ENCODE data around the gene ABCC4. TPM values are rescaled to one million over a fixed set of nuclear protein-coding genes. Genes with fewer than 3 reads are reported as not detected.

The ABCC4 gene
- total and polyA plus RNA-seq, 8 donors = 24.7 to 60.9 (median 43.1) TPM

DNA sequence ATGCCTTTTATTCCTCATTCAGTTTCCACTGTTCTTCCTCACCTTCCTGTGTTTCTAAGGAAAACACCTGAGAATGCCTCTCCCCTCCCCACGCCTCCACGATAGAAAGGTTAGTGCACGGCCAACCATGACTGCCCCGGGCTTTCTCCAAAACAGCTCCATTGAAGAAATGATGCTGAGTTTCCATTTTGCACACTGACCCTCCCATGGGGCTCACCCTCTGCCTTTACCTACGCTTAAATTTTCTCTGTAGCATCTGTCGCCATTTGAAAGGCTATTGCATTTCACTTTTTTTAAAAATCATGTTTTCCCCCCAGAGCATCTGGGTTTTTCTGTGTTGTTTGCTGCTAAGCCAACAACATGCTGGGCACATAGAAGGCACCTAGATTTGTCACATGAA is 48.2 kb downstream of the ABCC4 start:
- H3K4me3 ChIP-seq = no peak overlapping the region
- H3K9me3 ChIP-seq = no peaks in the 10 kb centered on the region
- H3K36me3 ChIP-seq = no peaks in the 10 kb centered on the region
- DNase-seq (no peak), ATAC-seq (no peak)
- no peak overlapping the region for H3K27ac ChIP-seq
- H3K27me3 ChIP-seq = no peaks in the 10 kb centered on the region
- intact Hi-C loops (cut with DNase I) = no loop called here
- H3K4me1 ChIP-seq = no peaks in the 10 kb centered on the region
- TF ChIP-seq, protein P1, sequence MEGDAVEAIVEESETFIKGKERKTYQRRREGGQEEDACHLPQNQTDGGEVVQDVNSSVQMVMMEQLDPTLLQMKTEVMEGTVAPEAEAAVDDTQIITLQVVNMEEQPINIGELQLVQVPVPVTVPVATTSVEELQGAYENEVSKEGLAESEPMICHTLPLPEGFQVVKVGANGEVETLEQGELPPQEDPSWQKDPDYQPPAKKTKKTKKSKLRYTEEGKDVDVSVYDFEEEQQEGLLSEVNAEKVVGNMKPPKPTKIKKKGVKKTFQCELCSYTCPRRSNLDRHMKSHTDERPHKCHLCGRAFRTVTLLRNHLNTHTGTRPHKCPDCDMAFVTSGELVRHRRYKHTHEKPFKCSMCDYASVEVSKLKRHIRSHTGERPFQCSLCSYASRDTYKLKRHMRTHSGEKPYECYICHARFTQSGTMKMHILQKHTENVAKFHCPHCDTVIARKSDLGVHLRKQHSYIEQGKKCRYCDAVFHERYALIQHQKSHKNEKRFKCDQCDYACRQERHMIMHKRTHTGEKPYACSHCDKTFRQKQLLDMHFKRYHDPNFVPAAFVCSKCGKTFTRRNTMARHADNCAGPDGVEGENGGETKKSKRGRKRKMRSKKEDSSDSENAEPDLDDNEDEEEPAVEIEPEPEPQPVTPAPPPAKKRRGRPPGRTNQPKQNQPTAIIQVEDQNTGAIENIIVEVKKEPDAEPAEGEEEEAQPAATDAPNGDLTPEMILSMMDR (IDR thresholded peaks at IDR 0.05) = no peak

DNA sequence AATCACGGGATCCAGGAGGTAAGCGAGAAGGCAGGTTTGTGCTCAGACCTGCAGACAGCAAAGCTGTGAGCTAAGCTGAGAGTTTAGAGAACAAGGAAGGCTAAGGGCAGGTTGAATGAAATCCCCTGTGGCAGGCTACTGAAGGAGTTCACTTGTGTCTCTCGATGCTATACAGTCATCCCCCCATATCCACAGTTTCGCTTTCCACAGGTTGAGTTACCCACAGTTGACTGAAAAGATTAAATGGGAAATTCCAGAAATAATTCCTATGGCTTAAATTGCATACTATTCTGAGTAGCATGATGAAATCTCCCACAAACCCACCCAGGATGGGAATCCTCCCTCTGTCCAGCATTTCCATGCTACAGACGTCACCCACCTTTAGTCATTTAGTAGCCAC is 49.6 kb downstream of the ABCC4 start:
- Histone ChIP-seq H3K27me3 (no peaks in the 10 kb centered on the region), H3K4me1 (peaks cover 0 to 6% of the 10 kb centered on the region in 2 donors), H3K9me3 (no peaks in the 10 kb centered on the region), H3K36me3 (no peaks in the 10 kb centered on the region), H3K4me3 (no peak overlapping the region), H3K27ac (no peak overlapping the region)
- ATAC-seq = no peak
- intact Hi-C loops (cut with DNase I) = no loop called here
- DNase-seq = no peak
- TF ChIP-seq, protein P1 (IDR thresholded peaks at IDR 0.05) = no peak

DNA sequence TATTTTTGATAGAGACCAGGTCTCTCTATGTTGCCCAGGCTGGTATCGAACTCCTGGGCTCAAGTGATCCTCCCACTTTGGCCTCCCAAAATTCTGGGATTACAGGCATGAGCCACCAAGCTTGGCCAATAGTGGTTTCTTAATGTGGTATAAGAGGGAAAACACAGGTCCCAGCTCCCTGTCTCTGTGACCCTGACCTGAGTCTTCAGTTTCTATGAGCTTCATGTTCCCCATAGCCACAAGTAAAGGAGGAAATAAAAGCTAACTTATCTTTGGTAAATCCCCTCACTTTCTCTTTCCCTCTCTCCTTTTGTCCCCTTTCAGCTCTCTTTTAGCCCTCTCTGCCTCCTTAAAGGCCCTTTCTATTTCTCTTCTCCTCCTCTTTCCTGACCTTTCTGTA is 50.3 kb downstream of the ABCC4 start:
- ATAC-seq = no peak
- peaks cover 0 to 7% of the 10 kb centered on the region in 2 donors for H3K4me1 ChIP-seq
- H3K27ac ChIP-seq = no peak overlapping the region
- DNase-seq = no peak
- TF ChIP-seq, protein P1 (IDR thresholded peaks at IDR 0.05) = no peak
- no peaks in the 10 kb centered on the region for H3K27me3 ChIP-seq
- H3K4me3 ChIP-seq = no peak overlapping the region
- H3K9me3 ChIP-seq = no peaks in the 10 kb centered on the region
- intact Hi-C loops (cut with DNase I) = no loop called here
- peaks cover 0 to 3% of the 10 kb centered on the region in 2 donors for H3K36me3 ChIP-seq

DNA sequence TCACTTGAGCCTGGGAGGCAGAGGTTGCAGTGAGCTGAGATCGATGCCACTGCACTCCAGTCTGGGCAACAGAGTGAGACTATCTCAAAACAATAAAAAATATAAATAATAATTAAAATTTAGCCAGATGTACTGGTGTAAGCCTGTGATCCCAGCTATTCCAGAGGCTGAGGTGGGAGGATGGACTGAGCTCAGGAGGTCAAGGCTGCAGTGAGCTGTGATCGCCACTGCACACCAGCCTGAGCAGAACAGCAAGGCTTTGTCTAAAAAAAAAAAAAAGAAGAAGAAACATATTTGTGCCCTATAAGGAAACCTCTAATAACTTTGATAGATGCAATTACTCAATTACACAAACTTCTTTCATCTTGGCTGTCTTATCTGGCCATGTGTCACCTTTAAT is 52.3 kb downstream of the ABCC4 start:
- TF ChIP-seq, protein P1 (IDR thresholded peaks at IDR 0.05) = no peak
- Histone ChIP-seq H3K4me3 (no peak overlapping the region), H3K4me1 (peaks cover 0 to 7% of the 10 kb centered on the region in 2 donors), H3K27me3 (no peaks in the 10 kb centered on the region), H3K9me3 (no peaks in the 10 kb centered on the region), H3K36me3 (peaks cover 0 to 4% of the 10 kb centered on the region in 2 donors), H3K27ac (no peak overlapping the region)
- ATAC-seq (no peak), DNase-seq (no peak)
- intact Hi-C loops (cut with DNase I) = no loop called here

DNA sequence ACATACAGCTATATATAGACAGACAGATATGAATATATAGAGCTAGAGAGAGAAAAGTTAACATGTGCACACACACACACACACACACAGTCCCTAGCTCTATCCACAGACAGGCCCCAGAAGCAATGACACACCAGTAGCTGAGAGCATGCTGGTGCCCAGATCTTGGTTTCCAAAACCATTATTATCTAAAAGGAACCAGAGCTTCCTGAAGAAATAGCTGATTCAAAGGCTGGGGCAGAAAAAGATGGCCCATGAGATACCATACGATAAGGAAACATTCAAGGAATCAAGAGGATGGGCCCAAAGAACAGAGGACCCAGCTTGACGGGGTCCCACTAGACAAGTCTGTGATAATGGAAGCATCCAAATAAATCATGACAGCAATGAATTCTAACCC is 53.4 kb downstream of the ABCC4 start:
- Histone ChIP-seq H3K36me3 (peaks cover 0 to 4% of the 10 kb centered on the region in 2 donors), H3K4me1 (peaks cover 0 to 7% of the 10 kb centered on the region in 2 donors), H3K27ac (no peak overlapping the region), H3K9me3 (no peaks in the 10 kb centered on the region), H3K4me3 (no peak overlapping the region), H3K27me3 (no peaks in the 10 kb centered on the region)
- intact Hi-C loops (cut with DNase I) = no loop called here
- DNase-seq (no peak), ATAC-seq (no peak)
- TF ChIP-seq, protein P1 (IDR thresholded peaks at IDR 0.05) = no peak

Data from left lung (tissue), 10 donors.